NCI-H1694 (cell line): ENCODE data around the gene PERCC1.

Experiments
- DNase-seq: peaks from one replicate; lab custom pipeline; 2025; lab: John Stamatoyannopoulos, UW

The PERCC1 gene

GRCh38 chr16:1430759-1431496, at the start of gene PERCC1:
TSS of gene PERCC1 (plus strand) at chr16:1431078. CDS start at chr16:1432594, 1,516 bp downstream.
- DNase-seq: peak; percentile 24

- no peak for DNase-seq
Measured at GRCh38 chr16:1381612-1382406, 49.1 kb upstream of the PERCC1 start.

GRCh38 chr16:1383556-1383955, 47.3 kb upstream of the PERCC1 start:
- DNase-seq: no peak

GRCh38 chr16:1385232-1385631, 45.6 kb upstream of the PERCC1 start:
- DNase-seq: no peak

GRCh38 chr16:1387331-1387730, 43.5 kb upstream of the PERCC1 start:
- DNase-seq: no peak

- no peak for DNase-seq
Measured at GRCh38 chr16:1389762-1390161, 41.1 kb upstream of the PERCC1 start.

- DNase-seq: no peak
Measured at GRCh38 chr16:1390239-1390779, 40.6 kb upstream of the PERCC1 start.

GRCh38 chr16:1392826-1393225, 38.1 kb upstream of the PERCC1 start:
- DNase-seq: no peak

- no peak for DNase-seq
Measured at GRCh38 chr16:1393613-1394176, 37.2 kb upstream of the PERCC1 start.

- DNase-seq: no peak
Measured at GRCh38 chr16:1394367-1394951, 36.4 kb upstream of the PERCC1 start.

GRCh38 chr16:1395444-1396031, 35.3 kb upstream of the PERCC1 start:
- no peak for DNase-seq

GRCh38 chr16:1397779-1398178, 33.1 kb upstream of the PERCC1 start:
- no peak for DNase-seq

- DNase-seq: no peak
Measured at GRCh38 chr16:1398351-1398750, 32.5 kb upstream of the PERCC1 start.

- no peak for DNase-seq
Measured at GRCh38 chr16:1398826-1399581, 31.9 kb upstream of the PERCC1 start.

- DNase-seq: no peak
Measured at GRCh38 chr16:1401061-1401757, 29.7 kb upstream of the PERCC1 start.

GRCh38 chr16:1401758-1402154, 29.1 kb upstream of the PERCC1 start:
- DNase-seq: no peak

GRCh38 chr16:1403036-1403435, 27.8 kb upstream of the PERCC1 start:
- no peak for DNase-seq

- no peak for DNase-seq
Measured at GRCh38 chr16:1403733-1404132, 27.1 kb upstream of the PERCC1 start.

- DNase-seq: no peak
Measured at GRCh38 chr16:1407753-1408152, 23.1 kb upstream of the PERCC1 start.

- DNase-seq: peak; percentile 54
Measured at GRCh38 chr16:1408171-1408837, 22.6 kb upstream of the PERCC1 start.
